Measurements from ENCODE around the gene ACAN.

DNA sequence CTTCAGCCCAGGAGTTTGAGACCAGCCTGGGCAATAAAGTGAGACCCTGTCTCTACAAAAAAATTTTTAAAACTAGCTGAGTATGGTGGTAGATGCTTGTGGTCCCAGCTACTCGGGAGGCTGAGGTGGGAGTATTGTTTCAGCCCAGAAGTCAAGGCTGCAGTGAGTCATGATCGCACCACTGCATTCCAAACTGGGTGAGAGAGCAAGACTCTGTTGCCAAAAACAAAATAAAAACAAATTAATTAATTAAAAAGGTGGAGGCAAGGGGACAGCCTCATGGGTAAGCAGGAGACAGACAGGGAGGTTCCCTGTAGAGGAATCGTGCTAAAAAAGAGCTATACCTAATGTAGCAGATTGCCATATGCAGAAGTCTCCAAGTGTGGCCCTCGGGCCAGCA, 79.5 kb downstream of the ACAN start:
- no peak for TF ChIP-seq POLR2AphosphoS5 (IDR thresholded peaks at IDR 0.05; ENCODE audit: insufficient read depth, low read depth, low read length)
- TF ChIP-seq, protein P1, sequence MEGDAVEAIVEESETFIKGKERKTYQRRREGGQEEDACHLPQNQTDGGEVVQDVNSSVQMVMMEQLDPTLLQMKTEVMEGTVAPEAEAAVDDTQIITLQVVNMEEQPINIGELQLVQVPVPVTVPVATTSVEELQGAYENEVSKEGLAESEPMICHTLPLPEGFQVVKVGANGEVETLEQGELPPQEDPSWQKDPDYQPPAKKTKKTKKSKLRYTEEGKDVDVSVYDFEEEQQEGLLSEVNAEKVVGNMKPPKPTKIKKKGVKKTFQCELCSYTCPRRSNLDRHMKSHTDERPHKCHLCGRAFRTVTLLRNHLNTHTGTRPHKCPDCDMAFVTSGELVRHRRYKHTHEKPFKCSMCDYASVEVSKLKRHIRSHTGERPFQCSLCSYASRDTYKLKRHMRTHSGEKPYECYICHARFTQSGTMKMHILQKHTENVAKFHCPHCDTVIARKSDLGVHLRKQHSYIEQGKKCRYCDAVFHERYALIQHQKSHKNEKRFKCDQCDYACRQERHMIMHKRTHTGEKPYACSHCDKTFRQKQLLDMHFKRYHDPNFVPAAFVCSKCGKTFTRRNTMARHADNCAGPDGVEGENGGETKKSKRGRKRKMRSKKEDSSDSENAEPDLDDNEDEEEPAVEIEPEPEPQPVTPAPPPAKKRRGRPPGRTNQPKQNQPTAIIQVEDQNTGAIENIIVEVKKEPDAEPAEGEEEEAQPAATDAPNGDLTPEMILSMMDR (IDR thresholded peaks at IDR 0.05; ENCODE audit: extremely low read depth in 1 of 2, insufficient read depth in 1 of 2, low read depth in 1 of 2, low read length in 2 of 2): no peak
- no peak for TF ChIP-seq EZH2 (IDR thresholded peaks at IDR 0.05; ENCODE audit: borderline replicate concordance, low read depth, low read length, severe bottlenecking)
- TF ChIP-seq POLR2A (IDR thresholded peaks at IDR 0.05; ENCODE audit: low read depth, low read length): no peak
